Measurements from ENCODE around the gene TBX20.

Gene TBX20, protein sequence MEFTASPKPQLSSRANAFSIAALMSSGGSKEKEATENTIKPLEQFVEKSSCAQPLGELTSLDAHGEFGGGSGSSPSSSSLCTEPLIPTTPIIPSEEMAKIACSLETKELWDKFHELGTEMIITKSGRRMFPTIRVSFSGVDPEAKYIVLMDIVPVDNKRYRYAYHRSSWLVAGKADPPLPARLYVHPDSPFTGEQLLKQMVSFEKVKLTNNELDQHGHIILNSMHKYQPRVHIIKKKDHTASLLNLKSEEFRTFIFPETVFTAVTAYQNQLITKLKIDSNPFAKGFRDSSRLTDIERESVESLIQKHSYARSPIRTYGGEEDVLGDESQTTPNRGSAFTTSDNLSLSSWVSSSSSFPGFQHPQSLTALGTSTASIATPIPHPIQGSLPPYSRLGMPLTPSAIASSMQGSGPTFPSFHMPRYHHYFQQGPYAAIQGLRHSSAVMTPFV

DNA sequence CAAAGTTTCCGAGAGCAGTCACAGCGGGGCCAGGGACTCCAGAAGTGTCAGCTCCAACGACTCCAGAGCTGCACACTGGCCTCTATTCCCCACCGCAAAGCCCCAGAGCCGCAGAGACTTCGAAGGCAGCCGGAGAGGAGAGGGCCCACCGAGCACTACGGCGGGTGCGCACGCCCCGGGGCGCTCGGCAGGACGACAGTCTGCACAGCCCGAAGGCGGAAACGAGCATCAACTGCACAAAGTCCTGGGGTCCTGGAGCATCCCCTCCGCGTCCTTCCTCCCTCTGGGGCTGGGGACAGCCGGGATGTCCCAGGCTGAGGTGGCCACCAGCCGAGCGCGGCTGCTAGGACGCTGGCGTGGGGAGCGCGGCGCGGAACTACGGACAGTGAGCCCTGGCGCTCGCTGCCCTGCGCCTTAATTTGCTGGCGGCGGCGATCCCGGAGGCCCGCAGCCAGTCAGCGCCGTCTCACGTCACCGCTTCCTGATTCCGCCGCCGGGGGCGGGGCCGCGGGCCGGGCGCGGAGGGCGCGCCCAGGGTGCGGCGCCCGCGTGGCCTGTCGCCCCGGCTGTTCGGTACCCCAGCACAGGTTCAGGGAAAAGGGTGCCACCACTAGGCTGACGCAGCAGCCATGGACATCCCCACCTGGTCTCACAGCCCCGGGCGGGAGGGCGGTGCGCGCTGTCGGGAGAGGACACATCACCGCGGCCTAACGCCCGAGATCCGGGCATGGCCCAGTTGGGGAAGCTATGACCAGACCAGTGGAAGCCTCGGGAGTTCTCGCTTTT is at the start of gene TBX20:
TSS of gene TBX20 (minus strand) at position 391 of the 786 bp plus-strand sequence. CDS start 480 bp downstream, outside the sequence.
- no peak for DNase-seq

DNA sequence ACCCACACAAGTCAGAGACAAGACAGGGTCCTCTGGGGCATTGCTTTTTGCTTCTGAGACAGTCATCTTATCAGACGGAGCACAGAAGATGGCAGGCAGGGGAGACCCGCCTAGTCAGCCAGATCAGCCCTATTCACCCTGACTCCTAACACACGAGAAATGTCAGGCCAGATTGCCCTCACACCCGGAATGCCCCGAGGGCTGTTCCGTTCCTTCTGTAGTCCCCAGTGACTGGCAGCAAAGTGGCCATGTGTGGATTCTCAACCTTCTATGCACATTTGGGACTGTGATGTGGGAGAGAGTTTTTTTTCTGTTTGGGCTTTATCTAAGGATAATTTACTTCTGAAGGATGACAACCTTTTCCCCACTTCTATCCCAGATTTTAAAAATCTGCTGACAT is 35.5 kb upstream of the TBX20 start:
- DNase-seq = no peak

DNA sequence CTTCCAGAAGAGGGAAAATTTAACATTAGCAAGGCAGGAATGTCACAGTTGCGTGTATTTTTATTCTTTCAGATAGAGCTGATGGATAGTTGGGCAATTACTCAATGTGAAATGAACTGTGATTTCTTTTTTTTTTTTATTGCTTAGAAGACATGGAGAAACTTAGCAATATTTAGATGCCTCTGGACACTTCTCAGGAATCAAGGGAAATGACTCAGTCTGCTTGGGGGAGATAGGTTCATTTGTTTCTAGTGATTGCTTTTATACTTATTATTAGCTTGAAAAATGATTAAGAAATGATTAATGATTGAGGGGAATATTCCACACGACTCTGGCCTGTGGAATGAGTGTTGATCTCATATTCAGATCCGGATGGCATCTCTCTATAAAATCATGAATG is 33.1 kb upstream of the TBX20 start:
- no peak for DNase-seq

DNA sequence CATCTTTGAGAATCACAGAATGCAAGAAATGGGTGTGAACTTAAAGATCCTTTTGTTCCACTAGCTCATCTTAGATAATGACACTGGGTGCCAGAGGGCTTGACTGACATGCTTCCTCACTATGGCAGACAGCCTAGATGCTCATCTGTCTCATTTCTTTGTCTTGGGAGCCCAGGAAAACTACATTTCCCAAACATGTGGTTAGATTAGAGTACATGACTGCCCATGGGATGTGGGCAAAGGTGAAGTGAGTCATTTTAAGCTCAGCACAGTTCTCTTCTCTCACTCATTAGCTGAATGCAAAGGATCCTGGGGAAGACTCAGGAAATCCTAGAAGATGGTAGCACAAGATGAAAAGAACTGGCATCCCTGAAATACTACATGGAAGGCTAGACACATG is 32.5 kb upstream of the TBX20 start:
- DNase-seq = no peak

DNA sequence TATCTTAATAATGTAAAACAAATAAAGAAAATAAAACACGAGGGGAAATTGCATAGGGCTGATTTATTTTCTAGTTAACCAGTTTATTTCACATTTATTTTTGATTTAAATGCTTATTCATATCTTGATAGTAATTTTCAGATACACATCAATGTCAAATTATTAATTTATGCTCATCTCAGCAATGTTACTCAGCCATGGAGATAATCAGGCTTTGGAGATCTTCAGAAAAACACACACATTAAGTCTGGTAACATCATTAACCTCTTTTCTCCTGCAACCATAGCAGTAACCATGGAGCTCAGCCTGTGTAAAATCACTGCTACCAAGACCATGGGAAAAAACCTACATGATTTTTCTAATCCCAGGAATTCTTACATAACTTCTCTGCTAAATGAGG is 31.9 kb upstream of the TBX20 start:
- DNase-seq = no peak

DNA sequence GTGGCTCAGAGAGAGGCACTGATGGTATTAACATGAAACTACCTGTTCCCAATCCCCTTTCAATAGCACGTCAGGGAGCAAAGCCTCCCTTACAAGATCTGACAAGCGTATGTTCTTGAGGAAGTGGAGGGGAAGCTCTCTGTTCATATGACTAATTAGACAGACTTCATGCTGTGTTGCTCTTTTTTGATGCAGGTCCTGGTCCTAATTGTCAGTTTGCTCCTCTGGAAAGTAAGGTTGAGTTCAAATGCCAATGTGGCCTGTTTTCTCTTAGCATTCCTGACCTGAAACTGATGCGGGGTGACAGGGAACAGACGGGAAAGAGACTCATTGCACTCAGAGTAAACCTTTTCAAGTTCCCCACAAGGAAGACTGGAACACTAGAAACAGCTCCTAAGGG is 27.0 kb upstream of the TBX20 start:
- no peak for DNase-seq

DNA sequence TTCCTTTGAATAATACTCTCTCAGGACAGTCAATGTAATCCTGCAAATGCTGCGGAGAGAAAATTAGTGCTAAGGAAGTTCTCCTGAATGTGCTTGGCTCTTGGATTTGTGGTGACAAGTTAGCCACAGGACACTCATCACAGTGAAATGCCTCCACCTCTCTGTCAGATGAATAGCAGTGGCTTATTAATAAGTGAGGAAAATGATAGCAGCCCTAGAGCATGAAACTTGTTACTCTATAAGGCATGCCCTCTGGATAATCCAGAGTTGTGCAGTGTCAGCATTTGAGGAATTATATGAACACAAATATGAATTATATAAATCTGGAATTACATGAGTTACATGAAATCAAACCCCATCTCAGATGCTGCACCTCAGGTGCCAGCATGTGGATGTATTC is 23.5 kb upstream of the TBX20 start:
- DNase-seq = no peak

DNA sequence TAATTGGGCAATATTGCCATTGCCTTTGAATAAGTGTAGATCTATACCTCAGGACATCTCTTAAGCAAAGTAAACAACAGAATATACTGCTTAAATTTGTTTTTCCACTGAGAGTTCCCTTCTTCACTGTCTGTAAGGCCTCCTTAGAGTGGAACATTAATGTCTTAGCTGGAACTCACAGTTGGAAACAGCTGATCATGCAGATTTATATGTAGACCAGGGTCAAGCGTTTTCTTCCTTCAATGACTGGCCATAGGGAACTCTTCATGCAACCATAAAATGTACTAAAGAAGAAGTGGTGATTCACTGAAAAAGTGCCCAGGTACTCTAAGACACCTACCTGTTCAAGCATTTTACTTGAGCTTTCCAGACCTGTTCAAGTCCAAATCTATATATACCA is 18.3 kb upstream of the TBX20 start:
- DNase-seq = no peak

DNA sequence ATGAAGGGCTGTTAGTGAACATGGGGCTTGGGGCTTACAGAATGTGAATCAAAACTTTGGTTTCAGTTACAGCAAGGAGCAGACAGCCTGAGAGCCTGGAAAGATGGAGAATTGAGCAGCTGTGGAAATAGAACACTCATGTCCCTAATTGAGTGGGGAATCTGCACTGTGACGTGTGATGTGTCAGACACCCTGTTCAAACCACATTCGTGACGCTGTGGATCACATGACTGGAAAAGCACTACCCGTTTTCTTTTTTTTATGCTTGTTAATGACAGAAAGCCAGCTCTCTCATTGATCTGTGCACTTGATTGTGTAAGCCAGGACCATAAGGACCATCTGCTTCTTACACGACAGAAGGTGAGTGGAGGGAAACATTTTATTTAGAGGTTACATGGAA is 15.1 kb upstream of the TBX20 start:
- DNase-seq = no peak

DNA sequence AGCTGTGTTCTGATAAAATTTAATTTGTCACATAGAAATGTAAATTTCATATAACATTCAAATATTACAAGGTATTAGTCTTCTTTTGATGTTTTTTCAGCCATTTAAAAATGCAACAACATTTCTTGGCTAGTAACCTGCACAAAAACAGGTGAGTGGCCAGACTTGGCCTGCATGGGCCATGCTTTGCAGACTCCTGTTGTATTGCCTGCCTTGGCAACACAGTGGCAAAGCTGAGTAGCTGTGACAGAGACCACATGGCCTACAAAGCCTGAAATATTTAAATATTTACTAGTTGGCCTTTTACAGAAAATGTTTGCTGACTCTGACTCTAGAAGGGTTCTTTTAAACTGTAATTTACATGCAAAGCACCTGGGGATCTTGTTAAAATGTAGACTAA is 13.5 kb upstream of the TBX20 start:
- DNase-seq = no peak

DNA sequence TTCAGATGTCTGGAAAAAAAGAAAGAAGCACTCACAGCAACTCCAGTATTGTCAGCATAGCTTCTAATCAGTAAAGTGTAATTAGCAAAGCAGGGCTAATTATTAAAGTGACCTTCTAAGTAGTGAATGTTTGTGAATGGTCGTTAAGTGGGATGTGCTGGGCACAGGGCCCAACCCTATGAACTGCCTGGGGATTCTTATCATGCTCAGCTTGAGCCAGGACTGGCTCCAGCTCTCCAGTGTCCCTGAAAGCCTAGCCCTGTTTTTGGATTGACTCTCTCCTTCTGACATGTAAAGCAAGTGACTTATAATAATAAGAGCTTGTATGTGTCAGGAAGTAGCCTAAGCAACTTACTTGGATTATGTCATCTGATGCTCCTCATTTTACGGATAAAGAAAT is 9.5 kb upstream of the TBX20 start:
- no peak for DNase-seq

DNA sequence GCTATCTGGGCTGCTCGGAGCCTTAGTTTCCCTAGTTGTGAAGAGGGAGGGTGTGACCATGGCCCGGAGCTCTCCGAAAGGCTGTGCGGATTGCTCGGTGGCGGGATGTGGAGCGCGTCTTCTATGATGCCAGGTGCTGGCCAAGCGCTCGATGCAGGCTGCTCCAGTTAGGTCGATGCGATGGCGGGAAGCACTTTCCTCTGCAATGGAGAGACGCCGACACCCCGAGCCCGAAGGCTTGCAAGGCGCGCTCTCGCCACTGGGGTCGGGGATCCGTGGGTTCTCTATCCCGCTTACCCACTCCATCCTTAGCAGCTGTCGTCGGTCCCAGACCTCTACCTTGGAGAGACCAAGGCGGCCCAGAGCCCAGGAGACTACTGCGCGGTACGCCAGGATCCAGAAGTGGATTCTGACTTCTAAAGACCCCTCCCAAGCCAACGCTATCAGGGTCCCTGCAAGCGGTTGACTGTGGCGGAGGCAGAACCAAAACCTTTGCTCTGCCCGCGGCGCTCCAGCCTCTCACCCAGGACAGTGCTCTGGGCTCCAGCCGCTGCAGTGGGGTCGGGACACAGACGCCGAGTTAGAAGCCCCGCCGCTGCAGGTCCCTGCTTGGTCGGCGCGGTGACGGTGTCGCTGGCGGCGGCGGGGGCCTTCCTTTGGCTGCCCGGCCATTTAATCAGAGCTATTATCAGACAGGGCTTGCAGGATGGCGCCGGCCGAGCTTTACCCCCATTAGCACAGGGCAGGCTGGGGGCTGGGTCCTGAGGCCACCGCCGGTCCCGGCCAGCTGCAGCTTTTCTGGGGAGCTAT is 7.8 kb upstream of the TBX20 start:
- no peak for DNase-seq

DNA sequence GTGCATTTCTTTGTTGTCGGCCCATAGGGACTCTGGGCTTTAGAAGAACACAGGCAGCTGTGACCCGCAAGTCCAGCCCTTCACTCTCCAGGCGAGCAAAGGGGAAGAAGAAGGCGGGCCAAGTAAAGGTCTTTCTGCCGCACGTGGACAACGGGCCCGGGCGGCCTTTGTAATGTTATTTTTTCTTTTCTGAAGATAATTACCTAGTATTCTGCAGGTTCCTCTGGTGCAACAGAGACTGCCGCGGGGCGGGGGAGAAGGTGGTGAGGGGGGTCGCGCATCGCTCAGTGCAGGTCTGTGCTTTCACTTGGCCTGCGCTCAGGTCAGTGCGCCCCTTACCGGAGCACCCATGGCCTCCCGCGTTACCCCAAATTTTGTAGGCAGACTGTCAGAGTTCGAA is 7.1 kb upstream of the TBX20 start:
- no peak for DNase-seq

DNA sequence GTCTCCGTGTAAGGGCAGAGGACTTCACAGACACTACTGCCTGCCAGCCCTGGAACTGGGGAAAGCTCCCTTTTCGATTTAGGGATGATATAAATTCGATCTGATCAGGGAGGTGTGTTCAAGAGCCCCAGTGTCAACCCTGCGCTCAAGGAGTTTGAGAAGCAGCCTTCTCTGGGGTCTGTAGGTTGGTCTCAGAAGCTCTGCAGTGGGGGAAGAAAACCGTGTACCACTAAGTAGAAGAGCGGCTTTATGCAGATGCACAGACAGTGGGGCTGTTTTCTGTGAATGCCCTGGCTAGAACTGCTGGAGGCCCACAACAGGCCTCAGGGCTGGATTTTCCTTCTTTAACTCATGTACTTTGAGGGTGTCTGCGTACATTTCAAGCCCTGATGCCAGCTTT is 6.3 kb upstream of the TBX20 start:
- DNase-seq = no peak

DNA sequence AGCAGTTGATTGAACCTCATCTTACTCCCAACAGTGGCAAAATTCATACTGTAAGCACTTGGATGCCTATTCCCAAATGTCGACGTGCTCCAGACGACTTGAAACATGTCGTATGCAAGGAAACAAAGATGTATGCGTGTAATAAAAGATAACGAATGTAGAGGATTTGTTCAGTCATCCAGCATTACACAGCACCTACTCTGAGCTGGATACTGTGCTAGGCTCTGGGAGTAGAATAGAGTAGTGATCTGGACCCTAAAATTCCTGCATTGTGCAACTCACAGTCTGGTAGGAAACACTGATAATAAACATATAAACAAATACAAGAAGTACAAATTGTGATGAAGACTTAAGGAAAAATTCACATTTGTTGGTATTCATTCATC is 5.6 kb upstream of the TBX20 start:
- no peak for DNase-seq

DNA sequence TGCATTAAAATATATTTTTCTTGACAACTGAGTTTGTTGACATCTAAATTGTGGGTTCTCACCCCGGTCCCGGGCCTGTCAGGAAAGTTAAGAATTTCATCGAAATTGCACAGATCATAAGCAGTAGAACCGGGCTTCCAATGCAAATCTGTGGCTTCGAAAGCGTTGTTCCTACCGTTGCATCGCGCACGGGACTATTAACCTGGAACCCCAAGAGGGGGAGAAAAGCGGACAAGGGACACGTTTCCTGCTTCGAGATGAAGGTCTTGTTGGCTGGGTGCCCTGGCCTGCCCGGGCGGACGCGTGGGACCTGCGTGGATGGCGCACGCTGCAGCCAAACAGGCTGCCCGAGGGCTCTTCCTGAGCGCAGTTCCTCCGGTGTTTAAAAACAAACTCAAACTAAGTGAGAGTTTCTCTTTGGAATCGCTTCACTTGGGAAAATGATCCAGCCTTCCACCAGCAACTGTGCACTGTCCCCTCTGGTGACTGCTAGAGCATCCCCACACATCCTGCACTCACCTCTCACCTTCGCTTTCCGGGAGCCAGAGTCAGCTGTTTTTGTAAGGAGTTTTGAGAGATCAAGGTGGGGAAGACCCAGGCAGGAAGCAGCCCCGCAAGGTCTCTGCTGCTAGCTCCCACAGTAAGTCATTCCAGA is 5.1 kb upstream of the TBX20 start:
- DNase-seq = no peak

DNA sequence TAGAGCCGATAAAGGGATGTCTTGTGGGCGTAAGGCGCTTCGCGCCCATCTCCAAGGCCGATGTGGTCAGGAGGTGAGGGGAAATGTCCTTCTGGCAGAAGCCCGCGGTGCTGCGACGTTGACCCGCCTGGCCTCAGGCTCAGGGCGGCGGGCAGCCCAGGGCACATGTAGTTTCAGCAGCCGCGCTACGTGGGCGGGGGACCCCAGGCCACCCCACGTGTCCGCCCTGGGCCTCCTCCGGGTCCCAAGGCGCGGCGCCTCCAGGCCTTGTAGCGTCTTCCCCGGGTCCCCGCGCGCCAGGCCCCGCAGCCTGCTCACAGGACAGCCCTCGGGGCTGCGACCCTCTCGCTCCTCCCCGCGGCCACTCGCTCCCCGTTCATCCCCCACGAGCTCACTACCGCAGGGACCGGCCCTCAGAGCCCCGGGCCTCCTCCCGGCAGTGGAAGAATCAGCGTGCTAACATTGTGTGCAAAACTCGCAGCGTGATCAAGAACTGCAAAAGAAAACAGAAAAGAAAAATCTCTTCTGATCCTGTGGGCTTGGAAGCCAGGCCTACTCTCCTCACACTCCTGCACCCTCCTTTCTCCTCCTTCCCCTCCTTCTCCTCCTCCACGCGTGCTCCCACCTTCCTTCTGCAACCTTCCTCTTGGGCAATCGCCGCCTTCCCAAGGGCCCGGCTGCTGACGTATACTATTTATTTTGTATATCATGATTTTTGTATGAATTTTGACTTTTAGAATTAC is 4.4 kb upstream of the TBX20 start:
- DNase-seq = no peak

DNA sequence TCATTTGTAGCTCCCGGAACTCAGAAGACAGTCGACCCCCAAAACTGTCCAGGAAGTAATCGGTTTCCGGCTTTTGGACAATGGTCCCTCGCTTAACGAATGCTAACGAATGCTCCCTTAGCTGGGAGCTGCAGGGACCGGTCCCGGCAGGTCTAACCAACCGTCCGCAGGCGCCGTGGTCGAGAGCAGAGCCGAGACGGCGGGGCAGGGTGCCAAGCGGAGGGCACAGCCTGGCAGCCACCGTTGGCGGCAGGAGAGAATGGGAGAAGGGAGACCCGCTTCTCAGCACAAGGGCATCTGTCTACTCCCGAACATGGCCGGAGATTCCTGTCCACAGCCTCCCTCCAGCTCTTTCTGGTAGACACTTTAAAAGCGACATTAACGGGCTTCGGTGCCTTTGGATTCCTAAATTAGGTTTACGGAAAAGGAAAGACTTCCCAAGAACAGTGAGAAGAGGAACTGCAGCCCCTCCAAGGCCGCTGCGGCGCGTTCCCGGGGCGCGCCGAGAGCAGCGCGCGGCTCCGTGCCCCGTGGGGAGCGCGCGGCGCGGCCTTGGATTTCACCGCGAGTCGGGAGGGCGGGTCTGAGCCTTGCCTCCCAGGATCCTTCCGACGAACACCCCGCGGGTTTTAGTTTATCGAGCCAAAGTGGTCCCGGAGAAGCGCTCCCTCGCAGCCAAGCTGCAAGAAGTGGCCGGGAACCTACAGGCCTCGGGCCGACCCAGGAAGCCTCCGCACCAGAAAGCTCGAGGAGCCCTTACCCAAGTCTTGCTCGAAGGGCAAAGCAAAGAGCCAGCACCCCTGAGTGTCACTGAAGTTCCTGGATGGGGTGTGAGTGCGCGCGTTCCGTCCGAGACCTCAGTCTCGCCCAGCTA is 3.6 kb upstream of the TBX20 start:
- DNase-seq = no peak

DNA sequence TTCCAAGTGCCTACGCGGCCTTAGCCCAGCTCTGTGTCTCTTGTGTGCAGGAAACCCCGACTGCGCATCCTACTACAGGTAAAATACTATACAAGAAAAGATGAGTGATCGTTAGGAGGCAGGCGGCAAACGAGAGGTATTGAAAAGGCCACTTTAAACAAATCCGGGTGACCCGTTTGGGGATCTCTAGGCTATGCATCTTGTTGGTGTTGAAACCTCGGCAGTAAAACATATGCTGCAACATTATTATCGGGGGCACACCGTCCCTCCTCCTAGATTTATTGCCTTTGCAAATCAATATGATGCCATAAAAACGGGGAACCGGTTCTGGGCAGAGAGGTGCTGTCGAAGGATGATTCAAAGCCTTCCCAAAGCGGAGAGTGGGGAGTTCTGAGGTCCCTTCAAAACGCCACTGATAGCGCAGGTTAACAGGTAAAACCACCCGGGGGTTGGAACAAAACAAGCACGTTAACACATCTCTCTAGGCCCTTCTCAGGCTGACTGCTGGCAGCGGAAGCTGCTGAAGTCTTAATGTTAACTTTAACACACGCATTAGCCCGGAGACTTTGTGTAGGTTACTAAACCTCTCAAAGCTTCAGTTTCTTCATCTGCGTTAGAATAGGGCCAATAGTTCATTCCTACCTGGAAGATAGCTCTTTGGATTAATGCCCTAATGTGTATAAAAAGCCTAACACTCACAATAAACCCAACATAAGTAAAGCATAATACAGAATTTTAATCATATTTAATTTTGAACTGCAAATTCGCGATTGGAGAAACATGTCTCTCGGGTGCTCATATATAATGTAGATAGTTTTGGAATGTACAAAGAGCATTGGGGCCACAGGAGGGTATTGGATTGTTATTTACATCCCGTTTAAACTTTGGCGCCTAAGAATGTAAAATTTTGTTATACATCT is 2.6 kb upstream of the TBX20 start:
- no peak for DNase-seq
